GM06990 (cell line): ENCODE results near the gene RSBN1L.

Experiments used
- DNase-seq: peaks from one replicate; pipeline ENCODE4 v3.0.0-alpha.2; 2011; ENCODE audit not compliant: insufficient read length; ENCODE audit errors: extremely low read depth
- H3K27me3 ChIP-seq: replicated peaks from 2 replicates; pipeline ENCODE4 v1.6.0; 2011; ENCODE audit warnings: low read length; ENCODE audit not compliant: control insufficient read depth, insufficient read depth
- H3K36me3 ChIP-seq: 2 replicates; pipeline ENCODE4 v1.5.1; 2011; ENCODE audit warnings: low read length; ENCODE audit not compliant: control insufficient read depth, insufficient read depth
- H3K4me3 ChIP-seq: replicated peaks from 2 replicates; pipeline ENCODE4 v1.5.1; 2011; ENCODE audit warnings: low read depth, mild to moderate bottlenecking, control low read depth, low read length
- CTCF ChIP-seq: IDR thresholded peaks from 2 replicates; pipeline ENCODE4 v1.5.1; 2011; ENCODE audit warnings: low read length, control low read depth, mild to moderate bottlenecking, inconsistent platforms; ENCODE audit not compliant: insufficient read depth, poor library complexity, severe bottlenecking

RSBN1L gene

GRCh38 chr7:77746164-77746823 lies 50.0 kb downstream of the RSBN1L start:
- Histone ChIP-seq H3K36me3 (no peaks in the 10 kb centered on the region; the same call in none of the 2 replicates), H3K4me3 (no peak overlapping the region), H3K27me3 (no peaks in the 10 kb centered on the region)
- DNase-seq, result no peak
- TF ChIP-seq CTCF, result no peak

- Histone ChIP-seq H3K4me3 (no peak overlapping the region), H3K27me3 (no peaks in the 10 kb centered on the region), H3K36me3 (no peaks in the 10 kb centered on the region; the same call in none of the 2 replicates)
- TF ChIP-seq CTCF, result no peak
- no peak for DNase-seq
Measured at GRCh38 chr7:77746824-77747165, 50.5 kb downstream of the RSBN1L start.

GRCh38 chr7:77747178-77747577 lies 50.9 kb downstream of the RSBN1L start:
- peaks cover under 1% of the 10 kb centered on the region for H3K36me3 ChIP-seq
- no peak overlapping the region for H3K4me3 ChIP-seq
- H3K27me3 ChIP-seq, result no peaks in the 10 kb centered on the region
- no peak for TF ChIP-seq CTCF
- DNase-seq, result no peak

- peaks cover 2% of the 10 kb centered on the region for H3K36me3 ChIP-seq
- TF ChIP-seq CTCF, result no peak
- H3K27me3 ChIP-seq, result no peaks in the 10 kb centered on the region
- H3K4me3 ChIP-seq, result no peak overlapping the region
- DNase-seq, result no peak
Measured at GRCh38 chr7:77747718-77748117, 51.5 kb downstream of the RSBN1L start.

- no peak for TF ChIP-seq CTCF
- Histone ChIP-seq H3K27me3 (no peaks in the 10 kb centered on the region), H3K36me3 (peaks cover 2% of the 10 kb centered on the region), H3K4me3 (no peak overlapping the region)
- no peak for DNase-seq
Measured at GRCh38 chr7:77752016-77752415, 55.8 kb downstream of the RSBN1L start.

- no peaks in the 10 kb centered on the region for H3K27me3 ChIP-seq
- DNase-seq, result no peak
- TF ChIP-seq CTCF, result no peak
- H3K36me3 ChIP-seq, result peaks cover 2% of the 10 kb centered on the region
- no peak overlapping the region for H3K4me3 ChIP-seq
Measured at GRCh38 chr7:77753173-77753572, 56.9 kb downstream of the RSBN1L start.
